Measurements from ENCODE around the gene LRP10. TPM values are rescaled to one million over a fixed set of nuclear protein-coding genes. Genes with fewer than 3 reads are reported as not detected.
A peak's percentile ranks its signal among the peaks of the same experiment; 100 is the strongest.

LRP10 gene
- total RNA-seq, 2 experiments from 2014 or later = 36.3 to 41.8 TPM

DNA sequence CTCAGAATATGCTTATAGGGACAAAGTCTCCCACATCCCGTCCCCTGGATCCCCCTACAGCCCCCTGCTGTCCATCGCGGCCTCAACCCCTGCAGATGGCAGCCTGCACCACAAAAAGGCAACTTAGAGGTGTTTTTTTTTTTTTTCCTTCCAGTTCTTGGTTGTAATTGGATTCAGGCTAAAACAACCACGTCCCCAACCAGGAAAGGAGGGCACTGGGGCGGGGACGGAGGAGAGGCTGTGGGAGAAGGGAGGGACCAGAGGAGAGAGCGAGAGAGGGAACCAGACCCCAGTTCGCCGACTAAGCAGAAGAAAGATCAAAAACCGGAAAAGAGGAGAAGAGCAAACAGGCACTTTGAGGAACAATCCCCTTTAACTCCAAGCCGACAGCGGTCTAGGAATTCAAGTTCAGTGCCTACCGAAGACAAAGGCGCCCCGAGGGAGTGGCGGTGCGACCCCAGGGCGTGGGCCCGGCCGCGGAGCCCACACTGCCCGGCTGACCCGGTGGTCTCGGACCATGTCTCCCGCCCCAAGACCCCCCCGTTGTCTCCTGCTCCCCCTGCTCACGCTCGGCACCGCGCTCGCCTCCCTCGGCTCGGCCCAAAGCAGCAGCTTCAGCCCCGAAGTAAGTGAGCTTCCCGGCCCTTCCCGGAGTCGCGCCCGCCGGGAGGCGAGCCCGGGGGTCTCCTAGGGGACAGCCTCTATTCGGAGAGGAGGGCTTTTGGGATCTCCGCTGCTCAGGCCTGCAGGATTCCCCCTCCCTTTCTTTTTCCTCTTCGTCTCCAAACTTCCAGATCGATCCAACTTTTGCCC, 35.0 kb upstream of the LRP10 start, which contains the start of gene MMP14:
Gene MMP14, plus strand, starts transcription at position 285 of the 813 bp plus-strand sequence. Its CDS starts 233 bp downstream, at position 518.
- Mint-ChIP-seq H3K9me3 (ENCODE audit: low read depth) (no peaks in the 10 kb centered on the region), H3K36me3 (ENCODE audit: low read depth) (peaks cover 27% of the 10 kb centered on the region), H3K4me1 (peaks cover 15% of the 10 kb centered on the region), H3K4me3 (peak within 1 kb of the TSS; percentile 63), H3K27me3 (peaks cover 13% of the 10 kb centered on the region), H3K27ac (peak within 1 kb of the TSS; percentile 17)
- intact Hi-C loops (cut with DNase I, micrococcal nuclease) = no loop called here
- ATAC-seq (no peak), DNase-seq (no peak)
- POLR2A ChIA-PET = interaction anchor here (0.6 to 0.9 kb wide), 2 partner anchors 14 to 922 kb away, joined by 3 to 4 read pairs; no protein-coding TSS in a partner anchor
- CTCF ChIA-PET = interaction anchor here (0.6 to 4.1 kb wide), 11 partner anchors 8 to 280 kb away, joined by 3 to 28 read pairs (median 4); partner anchors contain the start of gene OXA1L

DNA sequence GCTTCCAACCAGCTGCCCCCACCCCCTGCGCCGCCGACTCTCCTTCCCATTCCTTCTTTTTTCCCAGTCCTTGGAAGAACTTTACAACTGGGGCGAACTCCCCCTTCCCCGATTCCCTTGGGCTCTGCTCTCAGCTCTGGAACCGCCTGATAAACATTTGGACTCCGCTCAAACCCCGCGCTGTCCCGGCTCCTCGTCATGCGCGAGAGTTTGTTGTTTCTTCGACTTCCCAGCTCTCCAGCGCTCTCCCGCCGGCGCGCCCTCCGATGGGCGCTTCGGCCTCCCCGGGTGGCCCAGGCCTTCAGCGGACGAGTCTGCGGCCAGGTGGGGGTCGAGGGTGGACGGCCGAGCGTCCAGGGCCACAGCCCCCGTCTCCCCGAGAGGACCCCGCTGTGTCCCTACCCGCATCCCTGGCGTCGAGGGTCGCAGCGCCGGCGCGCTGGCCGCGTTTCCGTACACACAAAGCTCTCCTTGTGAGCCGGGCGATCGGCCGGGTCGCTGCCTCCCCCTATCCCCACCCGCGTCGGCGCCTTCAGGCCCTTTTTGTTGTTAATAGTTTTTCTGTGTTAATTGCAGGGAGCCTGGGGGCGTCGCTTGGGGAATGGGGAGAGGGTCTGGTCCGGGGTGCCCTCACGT, 34.3 kb upstream of the LRP10 start:
- Mint-ChIP-seq H3K36me3 (ENCODE audit: low read depth) (peaks cover 22% of the 10 kb centered on the region), H3K4me1 (peaks cover 12% of the 10 kb centered on the region), H3K9me3 (ENCODE audit: low read depth) (no peaks in the 10 kb centered on the region), H3K27me3 (peaks cover 13% of the 10 kb centered on the region), H3K4me3 (peak overlapping the region; percentile 63), H3K27ac (peak overlapping the region; percentile 17)
- ChIA-PET POLR2A (interaction anchor here (0.6 to 0.9 kb wide), 3 partner anchors 15 to 71 kb away, joined by 4 read pairs; partner anchors contain the start of gene OXA1L), CTCF (interaction anchor here (0.6 to 4.1 kb wide), 12 partner anchors 9 to 280 kb away, joined by 3 to 28 read pairs (median 4); no protein-coding TSS in a partner anchor)
- intact Hi-C loops (cut with DNase I, micrococcal nuclease) = no loop called here
- no peak for DNase-seq
- peak; percentile 57 for ATAC-seq

DNA sequence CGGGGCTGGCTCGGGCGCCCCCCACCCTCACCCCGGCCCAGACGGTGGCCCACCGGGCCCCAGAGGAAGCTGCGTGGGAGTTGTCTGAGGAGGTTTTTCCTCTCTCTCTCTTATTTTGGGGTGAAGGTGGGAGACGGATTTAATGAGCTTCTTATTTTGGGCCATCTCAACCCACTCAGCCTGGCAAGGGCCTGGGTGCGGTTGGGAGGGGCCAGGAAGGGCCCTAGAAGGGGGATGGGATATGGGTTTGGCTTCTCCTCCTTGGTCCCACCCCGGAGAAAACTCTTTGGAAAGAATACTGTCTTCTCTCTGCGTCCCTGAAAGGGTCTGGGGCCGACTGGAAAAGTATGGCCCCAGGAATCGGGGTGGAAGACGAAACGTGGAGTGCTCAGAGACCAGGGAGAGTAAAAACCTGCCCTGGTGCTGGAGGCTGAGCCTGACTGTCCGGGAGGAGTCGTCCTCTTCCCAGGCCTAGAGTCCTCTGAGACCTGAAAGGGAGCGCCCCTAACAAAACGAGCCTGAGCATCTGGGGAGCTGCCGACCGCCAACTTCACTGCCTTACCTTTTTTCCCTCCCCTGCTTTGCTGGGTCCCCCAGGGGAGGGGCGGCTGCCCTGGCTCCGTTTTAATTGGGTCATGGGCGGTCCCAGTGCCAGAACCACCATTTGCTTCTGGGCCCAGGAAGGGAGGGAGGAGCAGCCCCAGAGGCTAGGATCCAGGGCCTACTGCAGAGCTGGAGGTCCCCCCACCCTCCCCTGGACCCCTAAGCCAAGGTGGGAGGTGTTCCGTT, 33.6 kb upstream of the LRP10 start:
- peaks cover 12% of the 10 kb centered on the region for H3K4me1 Mint-ChIP-seq
- peaks cover 22% of the 10 kb centered on the region for H3K36me3 Mint-ChIP-seq (ENCODE audit: low read depth)
- ChIA-PET POLR2A (interaction anchor here (0.6 to 1.2 kb wide), 4 partner anchors 71 to 331 kb away, joined by 3 to 4 read pairs (median 4); partner anchors contain the start of genes DAD1 and OXA1L), CTCF (interaction anchor here (0.6 to 4.1 kb wide), 10 partner anchors 9 to 281 kb away, joined by 3 to 28 read pairs (median 4); no protein-coding TSS in a partner anchor)
- peaks cover 13% of the 10 kb centered on the region for H3K27me3 Mint-ChIP-seq
- H3K27ac Mint-ChIP-seq = no peak overlapping the region
- H3K4me3 Mint-ChIP-seq = no peak overlapping the region
- no peak for ATAC-seq
- H3K9me3 Mint-ChIP-seq (ENCODE audit: low read depth) = no peaks in the 10 kb centered on the region
- intact Hi-C loops (cut with DNase I, micrococcal nuclease) = no loop called here
- DNase-seq = no peak

DNA sequence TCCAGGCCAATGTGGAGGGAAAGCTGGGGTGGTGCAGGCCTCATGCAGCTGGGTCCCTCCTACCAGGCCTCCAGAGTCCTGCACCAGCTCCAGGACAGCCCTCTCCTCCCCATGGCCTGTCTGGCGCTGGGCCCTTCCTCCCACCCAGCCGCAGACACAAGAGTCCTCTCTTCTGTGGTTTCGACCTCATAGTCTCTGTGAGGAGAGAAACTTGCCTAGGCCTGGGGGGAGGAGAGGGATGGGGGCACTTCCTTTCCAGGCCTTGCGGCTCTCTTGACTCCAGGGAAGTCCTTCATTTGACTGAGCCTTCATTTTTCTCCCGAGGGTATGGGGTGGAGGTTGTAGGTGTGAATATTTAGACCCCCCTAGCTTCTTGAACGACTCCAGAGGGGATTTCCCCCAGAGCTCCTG, 32.9 kb upstream of the LRP10 start:
- intact Hi-C loops (cut with DNase I, micrococcal nuclease) = no loop called here
- H3K9me3 Mint-ChIP-seq (ENCODE audit: low read depth) = no peaks in the 10 kb centered on the region
- peaks cover 18% of the 10 kb centered on the region for H3K36me3 Mint-ChIP-seq (ENCODE audit: low read depth)
- no peak overlapping the region for H3K4me3 Mint-ChIP-seq
- peaks cover 13% of the 10 kb centered on the region for H3K27me3 Mint-ChIP-seq
- no peak overlapping the region for H3K27ac Mint-ChIP-seq
- ATAC-seq (no peak), DNase-seq (no peak)
- CTCF ChIA-PET = interaction anchor here (0.6 to 4.1 kb wide), 6 partner anchors 16 to 28 kb away, joined by 3 to 28 read pairs (median 4); no protein-coding TSS in a partner anchor
- peaks cover 12% of the 10 kb centered on the region for H3K4me1 Mint-ChIP-seq
- POLR2A ChIA-PET = interaction anchor here (0.6 to 1.2 kb wide), 3 partner anchors 8 to 331 kb away, joined by 3 to 4 read pairs (median 4); partner anchors contain the start of genes DAD1 and MRPL52

DNA sequence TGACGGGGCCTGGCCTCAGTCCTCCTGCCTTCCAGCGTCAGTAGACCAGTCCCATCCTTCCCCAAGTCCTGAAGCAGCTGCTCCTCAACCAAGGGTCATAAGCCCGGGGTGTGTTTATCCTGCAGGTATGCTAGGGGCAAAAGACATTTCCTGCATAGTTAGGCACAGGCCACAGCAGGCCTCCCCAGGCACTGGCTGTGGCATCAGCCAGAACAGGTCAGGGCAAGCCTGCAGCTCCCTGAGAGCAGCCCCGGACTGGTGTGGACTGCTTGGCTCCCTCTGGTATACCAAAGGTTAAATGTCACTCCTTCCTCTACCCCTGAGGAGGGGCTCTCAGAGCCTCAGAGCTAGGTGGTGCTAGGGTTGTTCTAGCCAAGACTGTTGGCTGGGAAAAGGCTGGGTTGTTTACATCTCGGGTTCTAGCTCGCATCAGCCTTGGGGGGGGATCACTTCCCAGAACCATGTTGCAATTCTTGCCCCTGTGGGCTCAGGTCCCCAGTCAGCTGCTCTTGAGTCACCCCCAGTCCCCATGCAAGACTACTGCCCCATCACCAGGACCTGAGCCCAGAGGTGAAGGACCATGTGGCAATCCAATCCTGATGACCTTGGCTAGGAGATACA, 32.3 kb upstream of the LRP10 start:
- no peak overlapping the region for H3K27ac Mint-ChIP-seq
- no peak overlapping the region for H3K4me3 Mint-ChIP-seq
- POLR2A ChIA-PET = interaction anchor here (1.0 to 1.2 kb wide), 2 partner anchors 9 to 251 kb away, joined by 3 to 4 read pairs; partner anchors contain the start of genes DAD1 and MRPL52
- peaks cover 12% of the 10 kb centered on the region for H3K4me1 Mint-ChIP-seq
- intact Hi-C loops (cut with DNase I, micrococcal nuclease) = no loop called here
- DNase-seq (no peak), ATAC-seq (no peak)
- H3K9me3 Mint-ChIP-seq (ENCODE audit: low read depth) = no peaks in the 10 kb centered on the region
- H3K36me3 Mint-ChIP-seq (ENCODE audit: low read depth) = peaks cover 16% of the 10 kb centered on the region
- peaks cover 13% of the 10 kb centered on the region for H3K27me3 Mint-ChIP-seq
- CTCF ChIA-PET = interaction anchor here (0.6 to 1.5 kb wide), 8 partner anchors 14 to 269 kb away, joined by 3 to 5 read pairs (median 4); no protein-coding TSS in a partner anchor

DNA sequence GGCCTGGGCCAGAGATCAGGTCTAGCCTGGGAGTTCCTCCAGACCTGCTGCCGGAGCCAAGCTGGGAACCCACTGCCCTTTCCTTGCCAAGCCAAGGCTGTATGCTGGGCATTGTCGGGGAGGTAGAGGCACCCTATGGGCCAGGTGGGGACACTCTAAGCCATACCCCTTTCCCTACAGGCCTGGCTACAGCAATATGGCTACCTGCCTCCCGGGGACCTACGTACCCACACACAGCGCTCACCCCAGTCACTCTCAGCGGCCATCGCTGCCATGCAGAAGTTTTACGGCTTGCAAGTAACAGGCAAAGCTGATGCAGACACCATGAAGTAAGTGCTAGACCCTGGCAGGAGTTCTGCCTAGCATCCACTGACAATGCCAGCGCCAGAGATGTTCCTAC, 30.2 kb upstream of the LRP10 start:
- intact Hi-C loops (cut with DNase I, micrococcal nuclease) = no loop called here
- H3K4me3 Mint-ChIP-seq = no peak overlapping the region
- DNase-seq (no peak), ATAC-seq (no peak)
- no peaks in the 10 kb centered on the region for H3K9me3 Mint-ChIP-seq (ENCODE audit: low read depth)
- peaks cover 14% of the 10 kb centered on the region for H3K27me3 Mint-ChIP-seq
- H3K36me3 Mint-ChIP-seq (ENCODE audit: low read depth) = peaks cover 4% of the 10 kb centered on the region
- H3K4me1 Mint-ChIP-seq = peaks cover 11% of the 10 kb centered on the region
- no peak overlapping the region for H3K27ac Mint-ChIP-seq
- POLR2A ChIA-PET = no interaction called here
- CTCF ChIA-PET = interaction anchor here (0.8 to 1.4 kb wide), 5 partner anchors 9 to 14 kb away, joined by 3 to 8 read pairs (median 4); no protein-coding TSS in a partner anchor

DNA sequence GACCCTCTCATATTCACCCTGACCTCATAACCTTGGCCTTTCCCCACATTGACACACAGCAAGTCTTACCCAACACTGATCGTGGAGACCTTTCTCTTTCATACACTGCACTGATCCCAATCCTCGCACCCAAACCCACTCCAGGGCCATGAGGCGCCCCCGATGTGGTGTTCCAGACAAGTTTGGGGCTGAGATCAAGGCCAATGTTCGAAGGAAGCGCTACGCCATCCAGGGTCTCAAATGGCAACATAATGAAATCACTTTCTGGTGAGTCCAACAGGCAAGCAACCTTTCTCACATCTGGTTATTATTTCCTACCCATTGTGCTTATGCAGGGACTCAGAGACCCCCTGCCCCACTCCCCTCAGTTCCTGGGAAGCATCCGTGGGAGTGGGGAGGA, 29.8 kb upstream of the LRP10 start:
- DNase-seq = no peak
- Mint-ChIP-seq H3K27ac (no peak overlapping the region), H3K27me3 (peaks cover 13% of the 10 kb centered on the region), H3K9me3 (ENCODE audit: low read depth) (no peaks in the 10 kb centered on the region), H3K36me3 (ENCODE audit: low read depth) (peaks cover 3% of the 10 kb centered on the region), H3K4me3 (no peak overlapping the region), H3K4me1 (peaks cover 9% of the 10 kb centered on the region)
- CTCF ChIA-PET = interaction anchor here (1.1 kb wide), 1 partner anchor 11 kb away, joined by 4 read pairs; no protein-coding TSS in a partner anchor
- no peak for ATAC-seq
- intact Hi-C loops (cut with DNase I, micrococcal nuclease) = no loop called here
- POLR2A ChIA-PET = no interaction called here

DNA sequence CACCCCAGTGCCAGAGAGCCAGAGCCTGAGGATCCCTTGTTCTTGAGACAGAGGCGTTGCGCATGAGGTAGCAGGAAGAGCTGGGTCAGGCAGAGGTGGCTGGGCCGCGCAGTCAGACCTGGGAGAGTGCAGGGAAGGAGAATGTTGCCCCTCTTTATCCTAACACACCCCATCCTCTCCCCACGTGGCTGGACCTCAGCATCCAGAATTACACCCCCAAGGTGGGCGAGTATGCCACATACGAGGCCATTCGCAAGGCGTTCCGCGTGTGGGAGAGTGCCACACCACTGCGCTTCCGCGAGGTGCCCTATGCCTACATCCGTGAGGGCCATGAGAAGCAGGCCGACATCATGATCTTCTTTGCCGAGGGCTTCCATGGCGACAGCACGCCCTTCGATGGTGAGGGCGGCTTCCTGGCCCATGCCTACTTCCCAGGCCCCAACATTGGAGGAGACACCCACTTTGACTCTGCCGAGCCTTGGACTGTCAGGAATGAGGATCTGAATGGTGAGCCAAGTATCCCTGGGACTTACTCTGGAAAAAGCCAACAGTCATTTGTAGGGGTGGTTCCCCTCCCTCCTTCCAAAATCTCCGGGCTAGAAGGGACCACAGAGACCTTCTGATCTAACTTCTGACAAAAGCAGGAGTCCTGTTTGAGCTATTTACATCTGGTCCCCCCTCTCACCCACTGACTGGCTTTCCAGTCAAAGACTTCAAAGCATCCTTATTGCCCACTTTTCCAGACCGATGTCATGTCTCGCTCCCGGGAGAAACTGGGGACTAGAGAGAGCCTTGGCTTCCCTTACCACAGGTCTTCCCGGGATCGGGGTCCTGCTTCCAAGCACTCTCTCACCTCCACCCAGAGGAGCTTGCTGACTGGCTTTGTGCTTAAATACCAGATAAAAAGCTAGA, 29.1 kb upstream of the LRP10 start:
- ChIA-PET CTCF (interaction anchor here (1.1 to 1.2 kb wide), 2 partner anchors 12 to 16 kb away, joined by 4 to 5 read pairs; no protein-coding TSS in a partner anchor), POLR2A (no interaction called here)
- H3K27me3 Mint-ChIP-seq = peaks cover 9% of the 10 kb centered on the region
- no peak for ATAC-seq
- intact Hi-C loops (cut with DNase I, micrococcal nuclease) = no loop called here
- H3K36me3 Mint-ChIP-seq (ENCODE audit: low read depth) = no peaks in the 10 kb centered on the region
- H3K4me3 Mint-ChIP-seq = no peak overlapping the region
- no peak overlapping the region for H3K27ac Mint-ChIP-seq
- H3K4me1 Mint-ChIP-seq = peaks cover 5% of the 10 kb centered on the region
- no peaks in the 10 kb centered on the region for H3K9me3 Mint-ChIP-seq (ENCODE audit: low read depth)
- no peak for DNase-seq

DNA sequence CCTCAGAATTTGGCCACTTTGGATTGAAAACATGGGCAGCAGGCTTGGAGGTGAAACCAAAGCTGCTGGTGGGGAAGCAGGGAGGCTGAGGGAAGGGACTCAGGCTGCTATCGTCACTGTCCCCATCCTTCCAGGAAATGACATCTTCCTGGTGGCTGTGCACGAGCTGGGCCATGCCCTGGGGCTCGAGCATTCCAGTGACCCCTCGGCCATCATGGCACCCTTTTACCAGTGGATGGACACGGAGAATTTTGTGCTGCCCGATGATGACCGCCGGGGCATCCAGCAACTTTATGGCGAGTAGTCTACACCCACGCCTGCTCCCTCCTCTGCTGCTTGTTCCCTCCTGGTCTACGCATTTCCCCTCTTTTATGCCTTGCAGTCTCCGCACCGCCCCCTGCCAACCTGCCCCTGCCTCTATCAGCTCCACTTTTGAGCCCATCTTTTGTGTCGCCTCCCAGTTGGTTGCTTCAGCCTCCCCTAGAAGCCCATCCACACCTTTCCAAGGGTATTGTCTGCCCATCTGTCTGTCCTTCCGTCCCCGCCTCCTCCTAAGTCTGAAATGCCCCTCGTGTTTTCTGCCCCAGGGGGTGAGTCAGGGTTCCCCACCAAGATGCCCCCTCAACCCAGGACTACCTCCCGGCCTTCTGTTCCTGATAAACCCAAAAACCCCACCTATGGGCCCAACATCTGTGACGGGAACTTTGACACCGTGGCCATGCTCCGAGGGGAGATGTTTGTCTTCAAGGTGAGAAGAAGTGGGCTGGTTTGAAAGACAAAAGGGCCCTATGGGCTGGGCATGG, 28.2 kb upstream of the LRP10 start:
- peaks cover 2% of the 10 kb centered on the region for H3K4me1 Mint-ChIP-seq
- DNase-seq (no peak), ATAC-seq (no peak)
- peaks cover 9% of the 10 kb centered on the region for H3K27me3 Mint-ChIP-seq
- H3K36me3 Mint-ChIP-seq (ENCODE audit: low read depth) = no peaks in the 10 kb centered on the region
- intact Hi-C loops (cut with DNase I, micrococcal nuclease) = no loop called here
- no peak overlapping the region for H3K4me3 Mint-ChIP-seq
- no peaks in the 10 kb centered on the region for H3K9me3 Mint-ChIP-seq (ENCODE audit: low read depth)
- POLR2A ChIA-PET = no interaction called here
- CTCF ChIA-PET = interaction anchor here (0.6 to 1.2 kb wide), 4 partner anchors 12 to 273 kb away, joined by 3 to 5 read pairs (median 4); no protein-coding TSS in a partner anchor
- H3K27ac Mint-ChIP-seq = no peak overlapping the region

Data from activated CD4-positive, alpha-beta T cell treated with anti-CD3 and anti-CD28 coated beads for 36 hours (primary cell).